Mesenteric fat pad (tissue), 1 donor: ENCODE results near the gene ARHGDIG. TPM values are rescaled to one million over a fixed set of nuclear protein-coding genes. Genes with fewer than 3 reads are reported as not detected.
A peak's percentile ranks its signal among the peaks of the same experiment; 100 is the strongest.
"Not testable (repeated sequence)": the region's sequence is repeated elsewhere in the genome, so short reads cannot be mapped to it uniquely, and the experiment has no call there.

Source experiments
- DNase-seq: peaks from one replicate; pipeline ENCODE4 v3.0.0-alpha.2; 2020; ENCODE audit warnings: low spot score
- long read RNA-seq: library from polyadenylated mRNA; unstranded; transcript quantifications from one replicate; pipeline ENCODE4 v2.0.0, GENCODE V29; 2020
- total RNA-seq: library from RNA; stranded (reverse); fragmentation: NEBNext Ultra II Directional; extraction: Animal tissue kit (Norgen Biotek cat#: 25700); gene quantifications from one replicate; pipeline ENCODE4 v1.2.1, GENCODE V29; 2021
- donor health status: DM: yes; HTN: yes; CAD: no.

Gene ARHGDIG
- 8.6 TPM for total RNA-seq
- long read RNA-seq, partial matches to known transcripts, result 0 of 1 reads
- long read RNA-seq, other reads (novel, unspliced or antisense), result 0 of 1 reads

GRCh38 chr16:280552-280951 is at the start of gene ARHGDIG:
Gene ARHGDIG, plus strand, starts transcription at chr16:280591. Its CDS starts 90 bp downstream, at chr16:280681.
- DNase-seq, result no peak

- DNase-seq, result no peak
These were observed 49.4 kb upstream of the ARHGDIG start for GRCh38 chr16:230949-231348.

GRCh38 chr16:234468-235305 is 45.7 kb upstream of the ARHGDIG start, which contains the start of gene FAM234A:
Gene FAM234A, plus strand, starts transcription at chr16:234821. Its CDS starts 19,593 bp downstream, at chr16:254414.
- DNase-seq, result peak; percentile 98

GRCh38 chr16:239948-240277 is 40.5 kb upstream of the ARHGDIG start:
- no peak for DNase-seq

GRCh38 chr16:240559-240958 is 39.8 kb upstream of the ARHGDIG start:
- DNase-seq, result no peak

GRCh38 chr16:242281-242680 is 38.1 kb upstream of the ARHGDIG start:
- no peak for DNase-seq

GRCh38 chr16:243348-243747 is 37.0 kb upstream of the ARHGDIG start:
- DNase-seq, result no peak

- DNase-seq, result no peak
These were observed 35.3 kb upstream of the ARHGDIG start for GRCh38 chr16:245105-245504.

- no peak for DNase-seq
These were observed 33.4 kb upstream of the ARHGDIG start for GRCh38 chr16:247027-247426.

- no peak for DNase-seq
These were observed 31.0 kb upstream of the ARHGDIG start for GRCh38 chr16:249431-249830.

- no peak for DNase-seq
These were observed 27.7 kb upstream of the ARHGDIG start for GRCh38 chr16:252366-253337.

- no peak for DNase-seq
These were observed 26.6 kb upstream of the ARHGDIG start for GRCh38 chr16:253833-254232.

- DNase-seq, result no peak
These were observed 25.9 kb upstream of the ARHGDIG start for GRCh38 chr16:254461-254860.

- DNase-seq, result no peak
These were observed 25.2 kb upstream of the ARHGDIG start for GRCh38 chr16:255183-255582.

GRCh38 chr16:258091-258490 is 22.3 kb upstream of the ARHGDIG start:
- DNase-seq, result not testable (repeated sequence)

GRCh38 chr16:259226-259625 is 21.2 kb upstream of the ARHGDIG start:
- DNase-seq, result no peak

GRCh38 chr16:259814-260253 is 20.6 kb upstream of the ARHGDIG start:
- DNase-seq, result no peak

GRCh38 chr16:260326-260725 is 20.1 kb upstream of the ARHGDIG start:
- DNase-seq, result no peak

GRCh38 chr16:261031-261691 is 19.2 kb upstream of the ARHGDIG start:
- DNase-seq, result no peak

GRCh38 chr16:262121-262745 is 18.2 kb upstream of the ARHGDIG start:
- no peak for DNase-seq
